Endothelial cell of umbilical vein (primary cell): ENCODE results near the gene ZFR. TPM values are rescaled to one million over a fixed set of nuclear protein-coding genes. Genes with fewer than 3 reads are reported as not detected.

Experiments
- BruUV-seq: library from RNA; stranded (reverse); fragments of 400-500 nt; replicated peaks from 2 replicates; lab custom pipeline; 2021; lab: Mats Ljungman, UMichigan
- CTCF ChIA-PET: fragments of 300-600, 350-600 bp; sonication (Branson Sonifier 250); formaldehyde crosslinking; loops from one replicate; lab custom pipeline; 2021; ENCODE audit warnings: antibody characterized with exemption, inconsistent platforms; lab: Charles Lee
- POLR2A ChIA-PET: fragments of 300-600, 350-600 bp; sonication (Branson Sonifier 250); formaldehyde crosslinking; loops from one replicate; lab custom pipeline; 2021; ENCODE audit warnings: antibody characterized with exemption, inconsistent platforms; lab: Charles Lee
- DNase-seq: peaks from one replicate; pipeline ENCODE4 v3.0.0-alpha.2; 2011; ENCODE audit warnings: low read depth, low spot score
- FAIRE-seq: peaks from 2 replicates; lab custom pipeline; 2011; peaks lifted over from hg19 to GRCh38; lab: Jason Lieb, UNC
- H2AFZ ChIP-seq: 2 replicates; pipeline ENCODE4 v1.6.0; 2012; ENCODE audit warnings: low read depth, low read length, control low read depth, inconsistent platforms
- H3K27ac ChIP-seq: 2 replicates; pipeline ENCODE4 v1.5.1; 2011; ENCODE audit warnings: low read depth, mild to moderate bottlenecking, control low read depth, low read length, moderate library complexity; ENCODE audit not compliant: insufficient read depth
- H3K27me3 ChIP-seq, 2 experiments: 2 replicates each; pipeline versions ENCODE4 v1.6.0 to v1.6.1; 2011; ENCODE audit warnings: low read length in 2 of 2, mixed read lengths in 1 of 2; ENCODE audit not compliant: control insufficient read depth in 2 of 2, insufficient read depth in 2 of 2
- H3K36me3 ChIP-seq, 2 experiments: 2 replicates in 1 of 2; 3 replicates in 1 of 2; pipeline ENCODE4 v1.5.1; 2011; ENCODE audit warnings: low read length in 2 of 2, mild to moderate bottlenecking in 1 of 2, moderate library complexity in 1 of 2; ENCODE audit not compliant: control insufficient read depth in 2 of 2, insufficient read depth in 2 of 2; ENCODE audit errors: extremely low read depth in 1 of 2
- H3K4me1 ChIP-seq: 3 replicates; pipeline ENCODE4 v1.5.1; 2011; ENCODE audit warnings: mild to moderate bottlenecking, low read length; ENCODE audit not compliant: control insufficient read depth, insufficient read depth; ENCODE audit errors: extremely low read depth
- H3K4me2 ChIP-seq: 2 replicates; pipeline ENCODE4 v1.6.1; 2011; ENCODE audit warnings: low read length, control low read depth, mixed read lengths; ENCODE audit not compliant: insufficient read depth
- H3K4me3 ChIP-seq, 3 experiments: fragments of 200-600 bp in 1 of 3; sonication (generic), shearing (Covaris generic) in 1 of 3; replicated peaks in 1 of 3; 2 replicates each; pipeline ENCODE4 v1.5.1; 2011 to 2016; ENCODE audit warnings: control low read depth in 3 of 3, low read length in 3 of 3, mild to moderate bottlenecking in 2 of 3, inconsistent platforms in 1 of 3, low read depth in 1 of 3, moderate library complexity in 1 of 3; ENCODE audit not compliant: insufficient read depth in 1 of 3
- H3K79me2 ChIP-seq: 2 replicates; pipeline ENCODE4 v1.6.0; 2012; ENCODE audit warnings: low read length, inconsistent platforms; ENCODE audit not compliant: control insufficient read depth, insufficient read depth
- H3K9ac ChIP-seq: replicated peaks from 2 replicates; pipeline ENCODE3; 2011; ENCODE audit warnings: low read length, control low read depth; ENCODE audit not compliant: insufficient read depth; ENCODE audit errors: extremely low read depth
- H3K9me1 ChIP-seq: replicated peaks from 3 replicates; pipeline ENCODE4 v1.6.0; 2011; ENCODE audit warnings: mild to moderate bottlenecking, low read length; ENCODE audit not compliant: control insufficient read depth, insufficient read depth; ENCODE audit errors: extremely low read depth
- H3K9me3 ChIP-seq: replicated peaks from 2 replicates; pipeline ENCODE4 v1.5.1; 2012; ENCODE audit warnings: low read length, inconsistent platforms; ENCODE audit not compliant: control insufficient read depth, insufficient read depth
- H4K20me1 ChIP-seq: replicated peaks from 2 replicates; pipeline ENCODE3; 2011; ENCODE audit warnings: mild to moderate bottlenecking, low read length; ENCODE audit not compliant: control insufficient read depth, insufficient read depth; ENCODE audit errors: extremely low read depth
- EZH2 ChIP-seq: IDR thresholded peaks from 2 replicates; pipeline ENCODE4 v1.6.1; 2012; ENCODE audit warnings: borderline replicate concordance, low read depth, mild to moderate bottlenecking, moderate library complexity, low read length, inconsistent platforms; ENCODE audit not compliant: severe bottlenecking
- FOS ChIP-seq: IDR thresholded peaks from 2 replicates; pipeline ENCODE4 v1.6.1; 2011; ENCODE audit warnings: mild to moderate bottlenecking, low read length, moderate library complexity, borderline replicate concordance; ENCODE audit not compliant: insufficient read depth
- GATA2 ChIP-seq: IDR thresholded peaks from 2 replicates; pipeline ENCODE4 v1.7.0; 2011; ENCODE audit warnings: low read depth, mild to moderate bottlenecking, moderate library complexity, mixed read lengths, low read length; ENCODE audit not compliant: insufficient read length, insufficient read depth
- JUN ChIP-seq: IDR thresholded peaks from 2 replicates; pipeline ENCODE4 v1.6.1; 2011; ENCODE audit warnings: borderline replicate concordance, low read depth; ENCODE audit not compliant: insufficient read length, insufficient read depth
- MYC ChIP-seq: IDR thresholded peaks from one replicate; pipeline ENCODE4 v1.6.1; 2011; ENCODE audit warnings: mild to moderate bottlenecking, low read depth, low read length
- POLR2A ChIP-seq: IDR thresholded peaks from 2 replicates; pipeline ENCODE4 v1.6.1; 2012; ENCODE audit warnings: low read depth, mild to moderate bottlenecking, control low read depth, low read length
- POLR2AphosphoS5 ChIP-seq: IDR thresholded peaks from 2 replicates; pipeline ENCODE4 v1.6.1; 2012; ENCODE audit warnings: low read depth, mild to moderate bottlenecking, control low read depth, low read length, moderate library complexity; ENCODE audit not compliant: insufficient read depth
- dilution Hi-C: fragments of 300-500 bp; cut with MboI; formaldehyde crosslinking; loops from one replicate; pipeline ENCODE4 v1.15.0; 2019; ENCODE audit warnings: low sequenced_read_pairs; ENCODE audit not compliant: extremely low pct_ligation_motif_present
- intact Hi-C: fragments of 100-400 bp; cut with micrococcal nuclease; formaldehyde crosslinking; loops from one replicate; pipeline ENCODE4 v1.10.0; 2022
- polyA plus RNA-seq, 4 experiments: library from polyadenylated mRNA; depleted of rRNA in 3 of 4; stranded (reverse) in 3 of 4; unstranded in 1 of 4; fragments of >200 nt; gene quantifications; 2 replicates each; pipeline versions ENCODE4 v1.2.1 to v1.2.3, GENCODE V29; 2011 to 2012; ENCODE audit warnings: missing spikeins in 1 of 4
- total RNA-seq: library from RNA; stranded (reverse); gene quantifications from 2 replicates; pipeline ENCODE4 v1.2.3, GENCODE V29; 2021
- TF ChIP-seq, protein P1 (sequence below): IDR thresholded peaks from 2 replicates; pipeline ENCODE4 v1.6.1; 2011; ENCODE audit not compliant: insufficient read depth, insufficient read length
- TF ChIP-seq, protein P2 (sequence below), 2 donors: IDR thresholded peaks; 1 replicate in 1 of 2; 2 replicates in 1 of 2; pipeline ENCODE4 v1.5.1; 2011; ENCODE audit warnings: low read length in 2 of 2, mild to moderate bottlenecking in 2 of 2, moderate library complexity in 2 of 2, control low read depth in 1 of 2, inconsistent platforms in 1 of 2, low read depth in 1 of 2; ENCODE audit not compliant: insufficient read depth in 1 of 2; ENCODE audit errors: extremely low read depth in 1 of 2

The ZFR gene
- total and polyA plus RNA-seq, 2 donors (not counting 3 experiments of a cell fraction or from before 2014, with no cell fraction given): 60.1 to 79.4 TPM

DNA sequence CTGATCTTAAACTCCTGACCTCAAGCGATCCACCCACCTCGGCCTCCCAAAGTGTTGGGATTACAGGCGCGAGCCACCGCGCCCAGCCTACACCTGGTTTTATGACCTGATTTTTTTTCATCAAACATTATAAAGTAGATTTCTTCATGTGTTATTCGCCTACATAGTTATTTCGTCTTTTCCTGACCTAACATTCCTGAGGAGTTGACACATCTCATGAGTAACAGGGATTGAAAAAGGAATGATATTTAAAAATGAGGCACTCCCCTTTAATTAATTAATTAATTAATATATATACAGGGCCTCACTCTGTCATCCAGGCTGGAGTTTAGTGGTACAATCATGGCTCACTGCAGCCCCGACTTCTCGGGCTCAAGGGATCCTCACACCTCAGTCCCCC is 111.6 kb downstream of the ZFR start:
- no peaks in the 10 kb centered on the region for H3K79me2 ChIP-seq
- no peak overlapping the region for H3K27ac ChIP-seq
- H3K36me3 ChIP-seq: no peaks in the 10 kb centered on the region
- H2AFZ ChIP-seq: no peak overlapping the region
- dilution Hi-C loops (no loop called here), intact Hi-C loops (no loop called here)
- CTCF ChIA-PET: no interaction called here
- FAIRE-seq (no peak), DNase-seq (no peak)
- no peaks in the 10 kb centered on the region for H3K4me1 ChIP-seq
- TF ChIP-seq, protein P1, sequence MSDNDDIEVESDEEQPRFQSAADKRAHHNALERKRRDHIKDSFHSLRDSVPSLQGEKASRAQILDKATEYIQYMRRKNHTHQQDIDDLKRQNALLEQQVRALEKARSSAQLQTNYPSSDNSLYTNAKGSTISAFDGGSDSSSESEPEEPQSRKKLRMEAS: no peak
- no peak for TF ChIP-seq GATA2
- TF ChIP-seq JUN: no peak
- no peak for TF ChIP-seq POLR2A
- TF ChIP-seq, protein P2, sequence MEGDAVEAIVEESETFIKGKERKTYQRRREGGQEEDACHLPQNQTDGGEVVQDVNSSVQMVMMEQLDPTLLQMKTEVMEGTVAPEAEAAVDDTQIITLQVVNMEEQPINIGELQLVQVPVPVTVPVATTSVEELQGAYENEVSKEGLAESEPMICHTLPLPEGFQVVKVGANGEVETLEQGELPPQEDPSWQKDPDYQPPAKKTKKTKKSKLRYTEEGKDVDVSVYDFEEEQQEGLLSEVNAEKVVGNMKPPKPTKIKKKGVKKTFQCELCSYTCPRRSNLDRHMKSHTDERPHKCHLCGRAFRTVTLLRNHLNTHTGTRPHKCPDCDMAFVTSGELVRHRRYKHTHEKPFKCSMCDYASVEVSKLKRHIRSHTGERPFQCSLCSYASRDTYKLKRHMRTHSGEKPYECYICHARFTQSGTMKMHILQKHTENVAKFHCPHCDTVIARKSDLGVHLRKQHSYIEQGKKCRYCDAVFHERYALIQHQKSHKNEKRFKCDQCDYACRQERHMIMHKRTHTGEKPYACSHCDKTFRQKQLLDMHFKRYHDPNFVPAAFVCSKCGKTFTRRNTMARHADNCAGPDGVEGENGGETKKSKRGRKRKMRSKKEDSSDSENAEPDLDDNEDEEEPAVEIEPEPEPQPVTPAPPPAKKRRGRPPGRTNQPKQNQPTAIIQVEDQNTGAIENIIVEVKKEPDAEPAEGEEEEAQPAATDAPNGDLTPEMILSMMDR (IDR thresholded peaks at IDR 0.05; ENCODE audit: extremely low read depth in 1 of 2, insufficient read depth in 1 of 2, low read depth in 1 of 2, low read length in 2 of 2): no peak
- no peak overlapping the region for H3K4me2 ChIP-seq
- H4K20me1 ChIP-seq: no peaks in the 10 kb centered on the region
- BruUV-seq: no TSS peak
- no peaks in the 10 kb centered on the region for H3K9me3 ChIP-seq
- no peak overlapping the region for H3K4me3 ChIP-seq
- H3K27me3 ChIP-seq: no peaks in the 10 kb centered on the region
- H3K9me1 ChIP-seq: no peaks in the 10 kb centered on the region
- H3K9ac ChIP-seq: no peak overlapping the region
- POLR2A ChIA-PET: no interaction called here

DNA sequence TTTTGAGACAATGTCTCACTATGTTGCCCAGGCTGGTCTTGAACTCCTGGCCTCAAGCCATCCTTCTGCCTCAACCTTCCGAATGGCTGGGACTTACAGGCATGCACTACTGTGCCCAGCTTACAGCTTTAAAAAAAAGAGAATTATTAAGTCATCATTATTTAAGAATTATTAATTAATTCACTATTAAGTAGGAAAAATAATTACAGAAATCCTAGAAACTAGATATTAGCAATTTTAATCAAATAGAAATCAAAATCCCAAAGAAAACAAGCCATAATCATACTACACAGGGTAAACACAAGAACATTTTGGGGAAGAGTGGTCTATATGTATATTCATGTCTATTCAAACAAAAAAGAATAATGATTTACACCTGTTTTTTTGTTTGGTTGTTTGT is 112.2 kb downstream of the ZFR start:
- intact Hi-C loops: no loop called here
- no peak for DNase-seq
- no peaks in the 10 kb centered on the region for H4K20me1 ChIP-seq
- no peaks in the 10 kb centered on the region for H3K36me3 ChIP-seq
- no peaks in the 10 kb centered on the region for H3K9me1 ChIP-seq
- no peak overlapping the region for H2AFZ ChIP-seq
- H3K4me3 ChIP-seq: no peak overlapping the region
- no peak for TF ChIP-seq GATA2
- no peak for TF ChIP-seq JUN
- TF ChIP-seq, protein P1: no peak
- TF ChIP-seq, protein P2 (IDR thresholded peaks at IDR 0.05; ENCODE audit: extremely low read depth in 1 of 2, insufficient read depth in 1 of 2, low read depth in 1 of 2, low read length in 2 of 2): no peak
- TF ChIP-seq FOS: no peak
- no peak for TF ChIP-seq POLR2A
- TF ChIP-seq MYC: no peak
- no peak for TF ChIP-seq POLR2AphosphoS5
- TF ChIP-seq EZH2: no peak
- BruUV-seq: no TSS peak
- H3K4me1 ChIP-seq: no peaks in the 10 kb centered on the region
- H3K9me3 ChIP-seq: no peaks in the 10 kb centered on the region
- ChIA-PET POLR2A (no interaction called here), CTCF (interaction anchor here (1.3 to 5.5 kb wide), 2 partner anchors 91 to 102 kb away, joined by 3 to 325 read pairs; no protein-coding TSS in a partner anchor)
- no peak overlapping the region for H3K4me2 ChIP-seq
- FAIRE-seq: no peak
- H3K79me2 ChIP-seq: no peaks in the 10 kb centered on the region
- dilution Hi-C loops: no loop called here
- no peak overlapping the region for H3K27ac ChIP-seq
- no peaks in the 10 kb centered on the region for H3K27me3 ChIP-seq
- H3K9ac ChIP-seq: no peak overlapping the region
